Hindlimb muscle (tissue), 1 donor: ENCODE results near the gene RHOT1. TPM values are rescaled to one million over a fixed set of nuclear protein-coding genes. Genes with fewer than 3 reads are reported as not detected.
A peak's percentile ranks its signal among the peaks of the same experiment; 100 is the strongest.
"Not testable (repeated sequence)": the region's sequence is repeated elsewhere in the genome, so short reads cannot be mapped to it uniquely, and the experiment has no call there.

ENCODE experiments used
- DNase-seq: peaks from one replicate; pipeline ENCODE4 v3.0.0-alpha.2; 2013
- polyA plus RNA-seq: library from polyadenylated mRNA; unstranded; fragments of 120-200 nt; gene quantifications from one replicate; pipeline ENCODE4 v1.2.1, GENCODE V29; 2013; ENCODE audit not compliant: insufficient read length

The RHOT1 gene
- polyA plus RNA-seq, 1 donor = 38.6 TPM

DNA sequence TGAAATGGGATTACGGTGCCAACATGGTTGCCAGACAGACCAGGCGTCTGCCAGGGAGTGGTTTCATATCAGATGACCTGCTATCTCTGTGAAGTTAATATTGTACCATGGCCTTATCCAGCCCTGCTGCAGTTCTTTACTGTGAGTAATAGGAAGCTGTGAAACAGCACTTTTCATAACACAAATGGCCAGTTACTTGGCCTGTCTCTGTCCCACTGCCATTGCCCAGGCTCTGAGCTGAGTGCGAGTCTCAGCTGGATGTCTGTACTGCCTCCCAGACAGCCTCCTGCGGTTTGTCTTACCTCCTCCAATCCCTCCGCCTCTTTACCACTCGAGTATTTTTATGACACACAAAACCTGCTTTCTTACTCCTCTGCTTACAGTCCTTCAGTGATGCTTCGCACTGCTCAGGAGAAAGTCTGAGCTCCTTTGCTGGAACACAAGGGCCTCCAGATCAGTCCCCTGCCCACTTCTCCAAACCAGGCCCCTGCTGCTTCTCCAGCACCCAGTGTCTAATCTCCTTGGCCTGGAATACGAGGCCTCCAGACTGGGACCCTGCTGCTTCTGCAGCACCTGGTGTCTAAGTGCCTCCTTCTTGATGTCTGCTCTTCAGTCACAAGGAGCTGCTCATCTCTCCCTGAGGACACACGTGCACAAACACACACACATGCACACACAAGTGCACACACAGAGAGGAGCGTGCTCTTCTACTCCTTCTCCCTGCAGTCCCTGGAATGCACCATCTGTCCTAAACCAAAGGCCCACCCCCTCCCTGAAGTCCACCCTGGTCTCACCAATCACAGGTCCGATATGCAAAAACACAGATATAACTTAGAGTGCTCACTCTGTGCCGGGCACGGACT is 17.1 kb upstream of the RHOT1 start:
- no peak for DNase-seq

- no peak for DNase-seq
These were observed 16.5 kb upstream of the RHOT1 start for GRCh38 chr17:32125848-32126153.

- no peak for DNase-seq
These were observed 16.0 kb upstream of the RHOT1 start for GRCh38 chr17:32126325-32126724.

- DNase-seq = no peak
These were observed 15.6 kb upstream of the RHOT1 start for GRCh38 chr17:32126746-32127145.

DNA sequence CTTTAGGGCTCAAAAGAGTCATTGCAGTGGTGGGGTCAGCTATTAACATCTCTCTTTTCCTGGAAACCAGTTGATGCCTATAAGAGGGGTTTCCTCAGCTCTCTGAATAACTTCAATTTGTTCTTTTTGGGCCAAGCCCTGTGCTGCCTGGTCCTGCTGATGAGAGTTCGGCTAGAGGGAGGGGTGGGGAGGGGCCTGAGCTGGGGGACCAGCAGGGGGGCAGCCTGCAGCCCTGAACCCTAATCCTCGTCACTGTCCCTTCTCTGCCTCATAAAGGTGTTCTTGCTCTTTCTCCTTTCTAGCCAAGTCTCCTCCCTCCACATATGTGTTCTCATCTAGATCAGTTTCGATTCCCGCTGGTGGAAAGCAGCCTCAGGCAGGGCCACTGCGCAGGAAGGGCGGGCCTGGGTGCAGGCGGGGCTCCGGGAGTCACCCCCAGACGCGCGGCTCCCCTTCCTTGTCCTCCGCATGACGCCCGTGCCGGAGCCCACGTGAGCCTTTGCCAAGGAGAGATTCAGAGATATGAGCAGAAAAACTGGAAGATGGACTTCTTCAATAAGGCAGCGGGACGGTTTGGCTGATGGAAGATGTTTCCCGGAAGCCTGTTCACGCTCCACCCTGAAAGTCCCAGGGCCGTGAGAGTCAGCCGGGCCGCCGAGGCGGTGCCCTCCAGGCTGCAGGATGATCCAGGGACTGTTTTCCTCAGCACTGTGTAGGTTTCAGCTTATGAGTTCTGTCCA is 15.0 kb upstream of the RHOT1 start:
- DNase-seq = peak; percentile 78

DNA sequence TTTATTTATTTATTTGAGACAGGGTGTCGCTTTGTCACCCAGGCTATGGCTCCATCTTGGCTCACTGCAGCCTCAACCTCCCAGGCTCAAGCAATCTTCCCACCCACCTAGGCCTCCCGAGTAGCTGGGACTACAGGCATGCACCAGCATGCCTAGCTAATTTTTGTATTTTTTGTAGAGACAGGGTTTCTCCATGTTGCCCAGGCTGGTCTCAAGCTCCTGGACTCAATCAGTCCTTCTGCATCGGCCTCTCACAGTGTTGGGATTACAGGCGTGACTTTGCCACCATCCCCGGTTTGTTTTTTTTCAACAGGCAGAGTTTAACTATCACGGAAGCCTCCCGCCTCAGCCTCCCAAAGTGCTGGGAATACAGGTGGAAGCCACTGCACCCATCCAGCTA is 13.8 kb upstream of the RHOT1 start:
- DNase-seq = not testable (repeated sequence)

- DNase-seq = not testable (repeated sequence)
These were observed 6.7 kb upstream of the RHOT1 start for GRCh38 chr17:32135497-32136117.

DNA sequence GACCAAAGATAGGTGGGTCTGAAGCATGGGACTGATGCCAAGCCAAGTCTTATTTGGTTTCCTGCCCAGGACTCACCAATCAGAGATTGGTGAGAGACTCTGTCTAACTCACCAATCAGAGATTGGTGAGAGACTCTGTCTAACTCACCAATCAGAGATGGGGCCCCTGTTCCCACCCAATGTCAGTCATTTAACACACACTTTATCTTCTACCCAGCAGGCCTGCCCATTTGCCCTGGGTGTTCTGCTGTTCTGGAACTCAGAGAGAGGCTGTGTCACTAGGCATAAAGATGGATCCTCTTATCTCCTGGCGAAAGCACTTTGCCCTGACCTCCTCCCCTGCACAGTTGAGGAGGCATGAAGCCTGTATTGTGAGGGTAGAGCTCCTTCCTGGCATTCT is 5.4 kb upstream of the RHOT1 start:
- DNase-seq = no peak

DNA sequence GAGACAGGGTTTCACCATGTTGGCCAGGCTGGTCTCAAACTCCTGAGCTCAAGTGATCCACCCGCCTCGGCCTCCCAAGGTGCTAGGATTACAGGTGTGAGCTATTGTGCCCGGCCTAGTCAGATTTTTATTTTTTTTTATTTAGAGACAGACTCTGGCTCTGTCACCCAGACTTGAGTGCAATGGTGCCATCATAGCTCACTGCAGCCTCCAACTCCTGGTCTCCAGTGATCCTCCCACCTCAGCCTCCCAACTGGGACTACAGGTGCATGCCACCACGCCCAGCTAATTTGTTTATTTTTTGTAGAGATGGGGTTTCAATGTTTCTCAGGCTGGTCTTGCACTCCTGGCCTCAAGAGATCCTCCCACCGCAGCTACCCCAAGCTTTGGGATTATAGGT is 2.8 kb upstream of the RHOT1 start:
- not testable (repeated sequence) for DNase-seq

- DNase-seq = peak; percentile 73
These were observed 1.0 kb upstream of the RHOT1 start for GRCh38 chr17:32141258-32141657.

- DNase-seq = no peak
These were observed 644 bp upstream of the RHOT1 start for GRCh38 chr17:32141679-32142037.

- peak; percentile 36 for DNase-seq
These were observed 690 bp downstream of the RHOT1 start for GRCh38 chr17:32142857-32143526.

GRCh38 chr17:32143527-32143870 is 1.2 kb downstream of the RHOT1 start:
- no peak for DNase-seq

DNA sequence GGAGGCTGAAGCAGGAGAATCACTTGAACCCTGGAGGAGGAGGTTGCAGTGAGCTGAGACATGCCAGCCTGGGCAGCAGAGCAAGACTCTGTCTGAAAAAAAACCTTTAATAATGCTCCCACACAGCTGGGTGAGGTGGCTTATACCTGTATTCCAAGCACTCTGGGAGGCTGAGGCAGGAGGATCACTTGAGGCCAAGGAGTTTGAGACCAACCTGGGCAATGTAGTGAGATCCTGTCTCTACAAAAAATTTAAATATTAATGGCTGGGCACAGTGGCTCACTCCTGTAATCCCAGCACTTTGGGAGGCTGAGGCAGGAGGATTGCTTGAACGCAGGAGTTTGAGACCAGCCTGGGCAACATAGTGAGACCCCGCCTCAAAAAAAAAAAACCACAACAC is 2.1 kb downstream of the RHOT1 start:
- not testable (repeated sequence) for DNase-seq

- no peak for DNase-seq
These were observed 6.0 kb downstream of the RHOT1 start for GRCh38 chr17:32148351-32148750.

GRCh38 chr17:32150358-32150757 is 8.1 kb downstream of the RHOT1 start:
- DNase-seq = no peak

DNA sequence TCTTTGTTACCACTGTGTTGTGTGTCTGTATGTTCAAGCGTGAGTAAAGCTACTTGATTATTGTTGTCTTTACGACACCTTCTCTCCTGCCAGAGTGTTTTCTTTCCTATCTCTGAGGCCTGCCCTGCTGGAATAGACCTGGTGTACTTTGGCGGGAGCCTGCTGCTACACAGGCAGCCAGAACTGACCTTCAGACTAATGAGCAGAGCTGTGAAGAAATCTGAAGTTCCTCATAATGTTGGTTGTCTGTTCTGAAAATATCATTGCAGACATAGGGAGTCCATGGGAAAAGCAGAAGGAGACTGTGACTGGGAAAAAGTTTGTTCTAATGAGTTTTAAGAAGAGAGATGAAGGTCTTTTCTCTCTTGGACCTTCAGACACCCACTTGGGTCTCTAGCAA is 9.8 kb downstream of the RHOT1 start:
- no peak for DNase-seq

GRCh38 chr17:32155896-32156295 is 13.6 kb downstream of the RHOT1 start:
- DNase-seq = no peak

DNA sequence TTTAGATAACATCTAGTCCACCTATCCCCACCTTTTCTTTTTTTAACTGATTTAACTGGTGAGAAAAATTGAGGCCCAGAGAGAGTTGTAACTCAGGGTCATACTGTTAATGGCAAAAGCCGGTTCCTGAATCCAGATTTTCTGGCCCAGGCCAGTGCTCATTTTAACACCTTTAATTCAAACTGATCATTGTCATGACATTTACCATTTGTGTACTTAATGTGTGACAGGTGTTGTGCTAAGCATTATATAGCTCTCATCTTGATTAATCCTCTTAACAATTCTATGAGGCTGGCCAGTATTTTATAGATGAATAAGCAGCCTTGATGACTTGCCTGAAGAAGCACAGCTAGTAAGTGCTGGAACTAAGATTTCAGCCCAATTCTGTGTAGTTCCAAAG is 14.4 kb downstream of the RHOT1 start:
- no peak for DNase-seq

GRCh38 chr17:32157225-32157624 is 14.9 kb downstream of the RHOT1 start:
- no peak for DNase-seq

GRCh38 chr17:32158870-32159585 is 16.7 kb downstream of the RHOT1 start:
- no peak for DNase-seq

DNA sequence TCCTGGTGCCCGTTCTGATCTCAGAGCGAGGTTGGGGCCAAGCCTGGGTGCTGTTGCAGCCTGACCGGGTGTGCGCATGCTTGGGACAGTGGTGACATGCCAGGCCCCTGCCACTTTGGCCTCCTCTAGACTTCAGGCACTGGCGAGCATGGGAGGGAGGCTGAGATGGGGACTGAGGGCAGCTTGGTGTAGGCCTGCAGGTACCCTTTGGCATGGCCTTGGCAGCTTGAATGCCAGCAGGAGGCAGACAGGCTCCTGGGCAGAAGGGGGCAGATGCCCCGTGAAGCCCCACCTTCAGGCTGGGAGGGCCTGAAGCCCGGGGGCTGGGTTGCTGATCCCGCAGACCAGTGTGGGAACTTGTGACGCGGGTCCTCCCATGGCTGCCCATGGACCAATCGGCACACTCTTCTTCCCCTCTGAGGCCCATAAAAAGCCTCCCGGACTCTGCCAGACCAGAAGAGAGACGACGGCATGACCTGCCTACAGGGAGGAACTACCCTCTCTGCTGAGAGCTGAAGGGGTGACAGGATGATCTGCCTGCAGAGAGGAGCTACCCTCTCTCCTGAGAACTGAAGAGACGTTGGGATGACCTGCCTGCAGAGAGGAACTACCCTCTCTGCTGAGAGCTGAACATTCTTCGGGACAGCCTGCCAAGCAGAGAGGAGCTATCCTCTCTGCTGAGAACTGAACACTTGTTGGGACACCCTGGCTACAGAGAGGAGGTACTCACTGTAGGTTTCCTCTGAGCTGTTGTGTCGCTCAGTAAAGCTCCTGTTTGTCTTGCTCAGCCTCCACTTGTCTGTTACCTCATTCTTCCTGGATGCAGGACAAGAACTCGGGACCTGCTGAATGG is 17.5 kb downstream of the RHOT1 start:
- DNase-seq = no peak
